SJCRH30 (cell line): ENCODE results near the gene PEX14. TPM values are rescaled to one million over a fixed set of nuclear protein-coding genes. Genes with fewer than 3 reads are reported as not detected.
A peak's percentile ranks its signal among the peaks of the same experiment; 100 is the strongest.

Experiments
- DNase-seq, 2 experiments: peaks; one replicate each; pipeline ENCODE4 v3.0.0-alpha.2; 2015 to 2020
- H3K27ac ChIP-seq: fragments of 250-450 bp; sonication (Bioruptor Pico); 2 replicates; pipeline ENCODE4 v1.5.1; 2020; ENCODE audit warnings: mild to moderate bottlenecking, moderate library complexity
- H3K27me3 ChIP-seq: fragments of 250-450 bp; sonication (Bioruptor Pico); 2 replicates; pipeline ENCODE4 v1.5.1; 2020; ENCODE audit warnings: mild to moderate bottlenecking, moderate library complexity
- H3K36me3 ChIP-seq: fragments of 250-450 bp; sonication (Bioruptor Pico); 2 replicates; pipeline ENCODE4 v1.5.1; 2020; ENCODE audit warnings: mild to moderate bottlenecking, moderate library complexity
- H3K4me1 ChIP-seq: fragments of 250-450 bp; sonication (Bioruptor Pico); 2 replicates; pipeline ENCODE4 v1.5.1; 2020; ENCODE audit warnings: mild to moderate bottlenecking, moderate library complexity
- H3K4me3 ChIP-seq: fragments of 250-450 bp; sonication (Bioruptor Pico); 2 replicates; pipeline ENCODE4 v1.5.1; 2020; ENCODE audit warnings: mild to moderate bottlenecking, moderate library complexity
- H3K9me3 ChIP-seq: fragments of 250-450 bp; sonication (Bioruptor Pico); replicated peaks from 2 replicates; pipeline ENCODE4 v1.5.1; 2020; ENCODE audit warnings: mild to moderate bottlenecking, moderate library complexity
- total RNA-seq: library from RNA; depleted of rRNA; stranded (reverse); fragments of >200 nt; shearing (Covaris generic); gene quantifications from 2 replicates; pipeline ENCODE4 v1.2.3, GENCODE V29; 2014; rRNA removed

The PEX14 gene
- total RNA-seq, 1 experiment from 2014 or later: 14.6 TPM

DNA sequence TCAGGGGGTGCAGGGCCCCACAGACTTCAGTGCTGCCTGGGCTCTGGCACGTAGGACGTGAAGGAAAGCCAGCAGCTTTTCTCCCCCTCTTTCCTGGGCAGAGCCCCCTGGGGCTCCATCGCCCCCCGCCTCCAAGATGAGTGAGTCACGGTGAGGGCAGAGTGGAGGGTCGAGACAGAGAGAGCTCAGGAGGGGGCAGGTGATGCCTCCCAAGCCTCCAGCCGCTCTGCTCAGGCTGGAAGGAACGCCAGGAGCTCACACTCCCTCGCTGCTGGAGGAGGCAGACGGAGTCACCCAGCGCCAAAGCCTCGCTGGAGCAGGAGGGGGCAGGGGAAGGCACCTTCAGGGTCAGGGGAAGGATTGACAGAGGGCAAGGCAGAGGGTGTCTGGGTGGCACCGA lies 202.2 kb downstream of the PEX14 start:
- Histone ChIP-seq H3K9me3 (no peaks in the 10 kb centered on the region), H3K4me3 (no peak overlapping the region), H3K36me3 (no peaks in the 10 kb centered on the region), H3K27me3 (no peaks in the 10 kb centered on the region), H3K4me1 (peaks cover 56% of the 10 kb centered on the region), H3K27ac (no peak overlapping the region)
- DNase-seq: no peak

- Histone ChIP-seq H3K9me3 (no peaks in the 10 kb centered on the region), H3K27me3 (no peaks in the 10 kb centered on the region), H3K36me3 (no peaks in the 10 kb centered on the region), H3K27ac (no peak overlapping the region), H3K4me1 (peaks cover 63% of the 10 kb centered on the region), H3K4me3 (peak overlapping the region; percentile 36; the same call in 1 of the 2 replicates)
- DNase-seq: peak in 1 of 2 experiments; percentile 44
Measured at GRCh38 chr1:10677491-10678391, 203.0 kb downstream of the PEX14 start.

GRCh38 chr1:10678402-10678801 lies 203.7 kb downstream of the PEX14 start:
- Histone ChIP-seq H3K4me1 (peaks cover 68% of the 10 kb centered on the region), H3K27me3 (no peaks in the 10 kb centered on the region), H3K27ac (peak overlapping the region; percentile 85), H3K36me3 (no peaks in the 10 kb centered on the region), H3K9me3 (no peaks in the 10 kb centered on the region), H3K4me3 (peak overlapping the region; percentile 36)
- no peak for DNase-seq

GRCh38 chr1:10678852-10679251 lies 204.1 kb downstream of the PEX14 start:
- Histone ChIP-seq H3K36me3 (no peaks in the 10 kb centered on the region), H3K9me3 (no peaks in the 10 kb centered on the region), H3K4me1 (peaks cover 68% of the 10 kb centered on the region), H3K27ac (peak overlapping the region; percentile 85), H3K27me3 (no peaks in the 10 kb centered on the region), H3K4me3 (peak overlapping the region; percentile 36)
- no peak for DNase-seq

DNA sequence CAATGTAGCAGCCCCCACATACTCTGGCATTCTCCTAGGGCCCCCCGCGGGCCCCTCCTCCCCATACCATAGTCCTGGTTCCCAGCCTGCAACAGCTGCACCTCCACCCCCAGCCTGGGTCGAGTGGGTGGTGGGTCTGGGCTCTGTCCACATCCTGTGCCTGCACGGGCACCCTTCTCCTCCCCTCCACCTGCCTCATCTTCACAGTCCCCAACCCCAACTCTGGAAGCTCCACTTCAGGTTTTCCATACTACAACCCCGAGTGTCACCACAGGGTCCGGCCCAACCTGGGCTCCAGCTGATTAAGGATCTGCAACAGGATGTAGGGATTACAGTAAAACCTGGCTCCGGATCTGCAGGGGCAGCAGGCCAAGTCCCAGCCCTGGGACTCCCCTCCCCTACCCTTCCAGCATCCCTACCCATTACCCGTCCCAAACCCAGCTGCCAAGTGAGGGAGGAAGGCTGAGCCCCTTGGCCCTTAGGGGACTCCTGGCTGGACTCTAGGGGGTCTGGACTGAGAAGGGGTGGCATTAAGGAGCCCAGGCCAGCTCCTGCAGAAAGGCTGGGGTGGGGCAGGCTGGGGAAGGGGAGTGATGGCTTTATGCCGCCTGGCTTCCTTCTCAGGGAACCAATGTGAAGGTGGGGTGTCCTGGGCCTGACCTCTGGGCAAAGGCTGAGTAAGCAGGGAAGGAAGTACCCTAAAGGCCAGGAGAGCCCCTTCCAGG lies 204.9 kb downstream of the PEX14 start:
- Histone ChIP-seq H3K27ac (peak overlapping the region; percentile 85), H3K36me3 (no peaks in the 10 kb centered on the region), H3K4me1 (peaks cover 68% of the 10 kb centered on the region), H3K4me3 (peak overlapping the region; percentile 36), H3K27me3 (no peaks in the 10 kb centered on the region), H3K9me3 (no peaks in the 10 kb centered on the region)
- DNase-seq: peak; percentile 97 to 98

Other genes starting within 250 kb of the PEX14 start
- 316 and 350 TPM in 2 replicates for gene PGD, start 75.9 kb upstream of the PEX14 start, total RNA-seq
- 15.5 and 16.1 TPM in 2 replicates for gene CENPS, start 44.5 kb upstream of the PEX14 start, total RNA-seq
- 0.15 and 0.30 TPM in 2 replicates for gene CORT, start 24.9 kb upstream of the PEX14 start, total RNA-seq
- 84.7 and 85.6 TPM in 2 replicates for gene DFFA, start 2.4 kb upstream of the PEX14 start, total RNA-seq